H1 (cell line): ENCODE measurements around the gene FOXL1.

Experiments used
- POLR2A ChIP-seq, 2 experiments: IDR thresholded peaks; 1 replicate in 1 of 2; 2 replicates in 1 of 2; pipeline ENCODE4 v1.6.1; 2011; ENCODE audit warnings: low read depth in 2 of 2, low read length in 2 of 2, mild to moderate bottlenecking in 2 of 2; ENCODE audit errors: control extremely low read depth in 1 of 2
- TF ChIP-seq, protein P1 (sequence below): IDR thresholded peaks from 2 replicates; pipeline ENCODE4 v1.6.1; 2012; ENCODE audit warnings: inconsistent platforms

GRCh38 chr16:86591270-86591669 is 12.9 kb downstream of the FOXL1 start:
- TF ChIP-seq POLR2A (IDR thresholded peaks at IDR 0.05; ENCODE audit: control extremely low read depth in 1 of 2, low read depth in 2 of 2, low read length in 2 of 2) = no peak
- TF ChIP-seq, protein P1, sequence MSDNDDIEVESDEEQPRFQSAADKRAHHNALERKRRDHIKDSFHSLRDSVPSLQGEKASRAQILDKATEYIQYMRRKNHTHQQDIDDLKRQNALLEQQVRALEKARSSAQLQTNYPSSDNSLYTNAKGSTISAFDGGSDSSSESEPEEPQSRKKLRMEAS = no peak
